Measurements from ENCODE around the gene TERT.

GRCh38 chr5:1221721-1222120, 73.1 kb downstream of the TERT start:
- TF ChIP-seq, protein P1, sequence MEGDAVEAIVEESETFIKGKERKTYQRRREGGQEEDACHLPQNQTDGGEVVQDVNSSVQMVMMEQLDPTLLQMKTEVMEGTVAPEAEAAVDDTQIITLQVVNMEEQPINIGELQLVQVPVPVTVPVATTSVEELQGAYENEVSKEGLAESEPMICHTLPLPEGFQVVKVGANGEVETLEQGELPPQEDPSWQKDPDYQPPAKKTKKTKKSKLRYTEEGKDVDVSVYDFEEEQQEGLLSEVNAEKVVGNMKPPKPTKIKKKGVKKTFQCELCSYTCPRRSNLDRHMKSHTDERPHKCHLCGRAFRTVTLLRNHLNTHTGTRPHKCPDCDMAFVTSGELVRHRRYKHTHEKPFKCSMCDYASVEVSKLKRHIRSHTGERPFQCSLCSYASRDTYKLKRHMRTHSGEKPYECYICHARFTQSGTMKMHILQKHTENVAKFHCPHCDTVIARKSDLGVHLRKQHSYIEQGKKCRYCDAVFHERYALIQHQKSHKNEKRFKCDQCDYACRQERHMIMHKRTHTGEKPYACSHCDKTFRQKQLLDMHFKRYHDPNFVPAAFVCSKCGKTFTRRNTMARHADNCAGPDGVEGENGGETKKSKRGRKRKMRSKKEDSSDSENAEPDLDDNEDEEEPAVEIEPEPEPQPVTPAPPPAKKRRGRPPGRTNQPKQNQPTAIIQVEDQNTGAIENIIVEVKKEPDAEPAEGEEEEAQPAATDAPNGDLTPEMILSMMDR (IDR thresholded peaks at IDR 0.05): no peak
- TF ChIP-seq EZH2 (IDR thresholded peaks at IDR 0.05; ENCODE audit: borderline replicate concordance, insufficient read depth, low read depth, low read length, poor library complexity, severe bottlenecking): no peak
